KOPT-K1 (cell line): ENCODE data around the gene SORCS1.

Experiments
- H3K27ac ChIP-seq: fragments of 200-600 bp; sonication (generic); 2 replicates; pipeline ENCODE4 v1.5.1; 2016; ENCODE audit warnings: antibody characterized with exemption, mild to moderate bottlenecking, low read depth, low read length; ENCODE audit not compliant: poor library complexity, severe bottlenecking
- H3K36me3 ChIP-seq: fragments of 200-600 bp; sonication (generic); 2 replicates; pipeline ENCODE4 v1.5.1; 2017; ENCODE audit warnings: antibody characterized with exemption, mild to moderate bottlenecking, low read length, moderate library complexity; ENCODE audit not compliant: insufficient read depth
- H3K9me3 ChIP-seq: fragments of 200-600 bp; sonication (generic); 2 replicates; pipeline ENCODE4 v1.5.1; 2017; ENCODE audit warnings: antibody characterized with exemption, low read length, mild to moderate bottlenecking; ENCODE audit not compliant: insufficient read depth, poor library complexity, severe bottlenecking

Gene SORCS1

GRCh38 chr10:107083388-107084009 lies 81.0 kb downstream of the SORCS1 start:
- Histone ChIP-seq H3K9me3 (no peaks in the 10 kb centered on the region), H3K36me3 (no peaks in the 10 kb centered on the region), H3K27ac (no peak overlapping the region)

- Histone ChIP-seq H3K27ac (no peak overlapping the region), H3K9me3 (no peaks in the 10 kb centered on the region), H3K36me3 (no peaks in the 10 kb centered on the region)
Measured at GRCh38 chr10:107081644-107082043, 82.9 kb downstream of the SORCS1 start.

- Histone ChIP-seq H3K27ac (no peak overlapping the region), H3K36me3 (no peaks in the 10 kb centered on the region), H3K9me3 (no peaks in the 10 kb centered on the region)
Measured at GRCh38 chr10:107075117-107075516, 89.4 kb downstream of the SORCS1 start.

GRCh38 chr10:107072786-107073185 lies 91.7 kb downstream of the SORCS1 start:
- Histone ChIP-seq H3K36me3 (no peaks in the 10 kb centered on the region), H3K9me3 (no peaks in the 10 kb centered on the region), H3K27ac (no peak overlapping the region)

- Histone ChIP-seq H3K9me3 (no peaks in the 10 kb centered on the region), H3K36me3 (no peaks in the 10 kb centered on the region), H3K27ac (no peak overlapping the region)
Measured at GRCh38 chr10:107072028-107072427, 92.5 kb downstream of the SORCS1 start.

- Histone ChIP-seq H3K9me3 (no peaks in the 10 kb centered on the region), H3K36me3 (no peaks in the 10 kb centered on the region), H3K27ac (no peak overlapping the region)
Measured at GRCh38 chr10:107071301-107071700, 93.2 kb downstream of the SORCS1 start.

- Histone ChIP-seq H3K36me3 (no peaks in the 10 kb centered on the region), H3K27ac (no peak overlapping the region), H3K9me3 (no peaks in the 10 kb centered on the region)
Measured at GRCh38 chr10:107067843-107068242, 96.7 kb downstream of the SORCS1 start.

- no peaks in the 10 kb centered on the region for H3K36me3 ChIP-seq
- H3K9me3 ChIP-seq: no peaks in the 10 kb centered on the region
- no peak overlapping the region for H3K27ac ChIP-seq
Measured at GRCh38 chr10:107064075-107064474, 100.4 kb downstream of the SORCS1 start.

GRCh38 chr10:107059872-107060271 lies 104.6 kb downstream of the SORCS1 start:
- H3K9me3 ChIP-seq: no peaks in the 10 kb centered on the region
- H3K27ac ChIP-seq: no peak overlapping the region
- H3K36me3 ChIP-seq: no peaks in the 10 kb centered on the region

GRCh38 chr10:107059068-107059804 lies 105.3 kb downstream of the SORCS1 start:
- Histone ChIP-seq H3K9me3 (no peaks in the 10 kb centered on the region), H3K27ac (no peak overlapping the region), H3K36me3 (no peaks in the 10 kb centered on the region)

GRCh38 chr10:107058331-107058730 lies 106.2 kb downstream of the SORCS1 start:
- no peaks in the 10 kb centered on the region for H3K36me3 ChIP-seq
- H3K9me3 ChIP-seq: no peaks in the 10 kb centered on the region
- H3K27ac ChIP-seq: no peak overlapping the region

- H3K36me3 ChIP-seq: no peaks in the 10 kb centered on the region
- H3K27ac ChIP-seq: no peak overlapping the region
- H3K9me3 ChIP-seq: no peaks in the 10 kb centered on the region
Measured at GRCh38 chr10:107056182-107056581, 108.3 kb downstream of the SORCS1 start.

GRCh38 chr10:107054469-107055156 lies 109.9 kb downstream of the SORCS1 start:
- H3K27ac ChIP-seq: no peak overlapping the region

GRCh38 chr10:107051769-107052168 lies 112.7 kb downstream of the SORCS1 start:
- no peak overlapping the region for H3K27ac ChIP-seq
- no peaks in the 10 kb centered on the region for H3K36me3 ChIP-seq
- H3K9me3 ChIP-seq: no peaks in the 10 kb centered on the region

More at GRCh38 chr10:107054469-107055156, 109.9 kb downstream of the SORCS1 start:
- Histone ChIP-seq H3K36me3 (no peaks in the 10 kb centered on the region), H3K9me3 (no peaks in the 10 kb centered on the region)

GRCh38 chr10:107043461-107043860 lies 121.0 kb downstream of the SORCS1 start:
- H3K9me3 ChIP-seq: no peaks in the 10 kb centered on the region
- no peaks in the 10 kb centered on the region for H3K36me3 ChIP-seq
- no peak overlapping the region for H3K27ac ChIP-seq
